ENCODE data around the gene PDE4D.

- TF ChIP-seq CTCF (IDR thresholded peaks at IDR 0.05; ENCODE audit: low read length) (no peak), EZH2phosphoT487 (IDR thresholded peaks at IDR 0.05; ENCODE audit: low read length) (no peak)
Measured at GRCh38 chr5:59299006-59299405, 594.5 kb downstream of the PDE4D start.

Data from MM.1S (cell line).